Measurements from ENCODE around the gene CPM.
A peak's percentile ranks its signal among the peaks of the same experiment; 100 is the strongest.

Gene CPM

DNA sequence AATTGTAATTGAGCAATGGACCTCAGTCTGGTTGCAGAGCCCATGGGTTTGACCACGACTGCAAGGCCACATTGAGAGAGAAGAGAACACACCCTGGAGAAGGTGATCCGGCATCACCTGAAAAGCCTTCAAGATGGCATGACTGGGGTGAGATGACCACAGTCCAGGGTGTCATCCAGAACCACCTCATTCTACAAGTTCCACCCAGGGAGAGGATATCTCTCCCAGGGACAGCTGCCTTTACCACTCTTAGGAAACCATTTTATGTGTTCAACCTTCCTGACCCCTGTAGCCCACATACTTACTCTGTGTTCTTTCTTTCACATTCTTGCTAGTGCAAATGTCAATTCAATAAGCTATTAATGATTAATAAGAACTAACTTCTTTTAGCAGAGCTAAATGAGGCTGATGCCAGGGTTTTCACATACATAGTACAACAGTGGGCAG lies 43.4 kb upstream of the CPM start:
- Histone ChIP-seq H3F3A (ENCODE audit: low read depth) (no peaks in the 10 kb centered on the region), H4K20me1 (ENCODE audit: insufficient read depth, low read length, poor library complexity, severe bottlenecking) (no peaks in the 10 kb centered on the region), H3K4me1 (ENCODE audit: insufficient read depth, low read length, poor library complexity, severe bottlenecking) (peaks cover 8% of the 10 kb centered on the region), H3K27me3 (ENCODE audit: insufficient read depth, low read length, poor library complexity, severe bottlenecking) (no peaks in the 10 kb centered on the region), H3K36me3 (ENCODE audit: insufficient read depth, low read length) (no peaks in the 10 kb centered on the region), H3K79me2 (ENCODE audit: insufficient read depth, low read length) (no peaks in the 10 kb centered on the region), H2AFZ (ENCODE audit: low read length) (no peak overlapping the region), H3K4me3 (ENCODE audit: low read length, poor library complexity, severe bottlenecking) (no peak overlapping the region), H3K9ac (ENCODE audit: low read depth, low read length, poor library complexity, severe bottlenecking) (no peak overlapping the region), H3K9me2 (replicated peaks; ENCODE audit: low read depth, low read length) (no peaks in the 10 kb centered on the region), H3K4me2 (ENCODE audit: low read depth, low read length, poor library complexity, severe bottlenecking) (no peak overlapping the region), H3K9me3 (ENCODE audit: insufficient read depth, low read depth, low read length) (no peaks in the 10 kb centered on the region)
- no peak for TF ChIP-seq EZH2phosphoT487 (IDR thresholded peaks at IDR 0.05; ENCODE audit: borderline replicate concordance)
- TF ChIP-seq, protein P1, sequence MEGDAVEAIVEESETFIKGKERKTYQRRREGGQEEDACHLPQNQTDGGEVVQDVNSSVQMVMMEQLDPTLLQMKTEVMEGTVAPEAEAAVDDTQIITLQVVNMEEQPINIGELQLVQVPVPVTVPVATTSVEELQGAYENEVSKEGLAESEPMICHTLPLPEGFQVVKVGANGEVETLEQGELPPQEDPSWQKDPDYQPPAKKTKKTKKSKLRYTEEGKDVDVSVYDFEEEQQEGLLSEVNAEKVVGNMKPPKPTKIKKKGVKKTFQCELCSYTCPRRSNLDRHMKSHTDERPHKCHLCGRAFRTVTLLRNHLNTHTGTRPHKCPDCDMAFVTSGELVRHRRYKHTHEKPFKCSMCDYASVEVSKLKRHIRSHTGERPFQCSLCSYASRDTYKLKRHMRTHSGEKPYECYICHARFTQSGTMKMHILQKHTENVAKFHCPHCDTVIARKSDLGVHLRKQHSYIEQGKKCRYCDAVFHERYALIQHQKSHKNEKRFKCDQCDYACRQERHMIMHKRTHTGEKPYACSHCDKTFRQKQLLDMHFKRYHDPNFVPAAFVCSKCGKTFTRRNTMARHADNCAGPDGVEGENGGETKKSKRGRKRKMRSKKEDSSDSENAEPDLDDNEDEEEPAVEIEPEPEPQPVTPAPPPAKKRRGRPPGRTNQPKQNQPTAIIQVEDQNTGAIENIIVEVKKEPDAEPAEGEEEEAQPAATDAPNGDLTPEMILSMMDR (conservative IDR thresholded peaks at IDR 0.05; ENCODE audit: low read length) = no peak

DNA sequence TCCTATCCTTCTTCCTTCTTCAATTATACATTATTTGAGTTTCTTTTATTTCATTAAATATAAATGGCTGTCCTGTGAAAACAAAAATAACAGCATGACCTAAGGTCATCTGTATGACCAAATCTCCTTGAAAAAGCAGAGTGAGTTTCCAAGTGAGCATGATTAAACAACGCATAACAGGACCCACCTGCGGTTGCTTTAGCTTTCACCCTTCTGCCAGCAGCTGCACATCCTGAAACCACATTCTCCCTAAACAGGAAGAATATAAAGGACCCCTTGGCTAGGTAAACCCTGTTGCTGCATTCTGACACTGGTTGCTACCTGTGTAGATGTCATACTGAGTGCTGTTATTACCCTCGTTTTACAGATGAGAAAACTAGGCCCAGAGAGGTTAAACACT lies 42.8 kb upstream of the CPM start:
- H3K9me2 ChIP-seq (replicated peaks; ENCODE audit: low read depth, low read length) = no peaks in the 10 kb centered on the region
- no peak overlapping the region for H3K9ac ChIP-seq (ENCODE audit: low read depth, low read length, poor library complexity, severe bottlenecking)
- H3K27me3 ChIP-seq (ENCODE audit: insufficient read depth, low read length, poor library complexity, severe bottlenecking) = no peaks in the 10 kb centered on the region
- H3K4me2 ChIP-seq (ENCODE audit: low read depth, low read length, poor library complexity, severe bottlenecking) = no peak overlapping the region
- H4K20me1 ChIP-seq (ENCODE audit: insufficient read depth, low read length, poor library complexity, severe bottlenecking) = no peaks in the 10 kb centered on the region
- TF ChIP-seq EZH2phosphoT487 (IDR thresholded peaks at IDR 0.05; ENCODE audit: borderline replicate concordance) = no peak
- TF ChIP-seq, protein P1 (conservative IDR thresholded peaks at IDR 0.05; ENCODE audit: low read length) = no peak
- H3K9me3 ChIP-seq (ENCODE audit: insufficient read depth, low read depth, low read length) = no peaks in the 10 kb centered on the region
- peaks cover 8% of the 10 kb centered on the region for H3K4me1 ChIP-seq (ENCODE audit: insufficient read depth, low read length, poor library complexity, severe bottlenecking)
- no peaks in the 10 kb centered on the region for H3K79me2 ChIP-seq (ENCODE audit: insufficient read depth, low read length)
- no peaks in the 10 kb centered on the region for H3K36me3 ChIP-seq (ENCODE audit: insufficient read depth, low read length)
- H3F3A ChIP-seq (ENCODE audit: low read depth) = no peaks in the 10 kb centered on the region
- H2AFZ ChIP-seq (ENCODE audit: low read length) = no peak overlapping the region
- H3K4me3 ChIP-seq (ENCODE audit: low read length, poor library complexity, severe bottlenecking) = no peak overlapping the region

GRCh38 chr12:68972595-68972994 lies 39.6 kb upstream of the CPM start:
- no peaks in the 10 kb centered on the region for H3K27me3 ChIP-seq (ENCODE audit: insufficient read depth, low read length, poor library complexity, severe bottlenecking)
- no peak for TF ChIP-seq EZH2phosphoT487 (IDR thresholded peaks at IDR 0.05; ENCODE audit: borderline replicate concordance)
- TF ChIP-seq, protein P1 (conservative IDR thresholded peaks at IDR 0.05; ENCODE audit: low read length) = no peak
- no peak overlapping the region for H3K4me3 ChIP-seq (ENCODE audit: low read length, poor library complexity, severe bottlenecking)
- H3K4me2 ChIP-seq (ENCODE audit: low read depth, low read length, poor library complexity, severe bottlenecking) = no peak overlapping the region
- no peaks in the 10 kb centered on the region for H4K20me1 ChIP-seq (ENCODE audit: insufficient read depth, low read length, poor library complexity, severe bottlenecking)
- no peaks in the 10 kb centered on the region for H3K79me2 ChIP-seq (ENCODE audit: insufficient read depth, low read length)
- no peaks in the 10 kb centered on the region for H3F3A ChIP-seq (ENCODE audit: low read depth)
- no peaks in the 10 kb centered on the region for H3K4me1 ChIP-seq (ENCODE audit: insufficient read depth, low read length, poor library complexity, severe bottlenecking)
- H3K9me3 ChIP-seq (ENCODE audit: insufficient read depth, low read depth, low read length) = no peaks in the 10 kb centered on the region
- H3K9me2 ChIP-seq (replicated peaks; ENCODE audit: low read depth, low read length) = no peaks in the 10 kb centered on the region
- no peak overlapping the region for H3K9ac ChIP-seq (ENCODE audit: low read depth, low read length, poor library complexity, severe bottlenecking)
- H2AFZ ChIP-seq (ENCODE audit: low read length) = 0 out of 2 replicates have a peak overlapping the region, but pooled peaks have one; percentile 28
- H3K36me3 ChIP-seq (ENCODE audit: insufficient read depth, low read length) = no peaks in the 10 kb centered on the region

Measured in Loucy (cell line).